Measurements from ENCODE around the gene SIL1.

- no peak for TF ChIP-seq POLR2AphosphoS5 (IDR thresholded peaks at IDR 0.05; ENCODE audit: low read depth, low read length)
- TF ChIP-seq CTCF (IDR thresholded peaks at IDR 0.05; ENCODE audit: control extremely low read depth in 1 of 3, insufficient read depth in 1 of 3, low read depth in 1 of 3, low read length in 3 of 3), result no peak
- TF ChIP-seq SP1 (IDR thresholded peaks at IDR 0.05; ENCODE audit: low read depth, low read length), result no peak
- no peak for TF ChIP-seq CREB1 (IDR thresholded peaks at IDR 0.05)
- TF ChIP-seq TEAD4 (IDR thresholded peaks at IDR 0.05; ENCODE audit: low read depth, low read length), result no peak
- no peak for TF ChIP-seq ASH2L (IDR thresholded peaks at IDR 0.05; ENCODE audit: low read length)
- no peak for TF ChIP-seq YY1 (IDR thresholded peaks at IDR 0.05; ENCODE audit: low read depth, low read length)
- no peak for TF ChIP-seq BRCA1 (IDR thresholded peaks at IDR 0.05; ENCODE audit: low read depth, low read length)
- no peak for TF ChIP-seq BACH1 (IDR thresholded peaks at IDR 0.05; ENCODE audit: low read length)
- no peak for TF ChIP-seq POLR2A (IDR thresholded peaks at IDR 0.05; ENCODE audit: control extremely low read depth in 1 of 2, low read depth in 2 of 2, low read length in 2 of 2)
- no peak for TF ChIP-seq PHF8 (conservative IDR thresholded peaks at IDR 0.05; ENCODE audit: low read depth, low read length)
- TF ChIP-seq KDM1A (IDR thresholded peaks at IDR 0.05; ENCODE audit: borderline replicate concordance, low read length), result no peak
- TF ChIP-seq JUND (IDR thresholded peaks at IDR 0.05; ENCODE audit: low read length), result no peak
- TF ChIP-seq HDAC6 (IDR thresholded peaks at IDR 0.05; ENCODE audit: low read depth, low read length), result no peak
Observed at GRCh38 chr5:139214646-139215045, 16.5 kb upstream of the SIL1 start.
